NCI-H1436 (cell line): ENCODE measurements around the gene YWHAB.
"Not testable (repeated sequence)": the region's sequence is repeated elsewhere in the genome, so short reads cannot be mapped to it uniquely, and the experiment has no call there.

Source experiments
- DNase-seq: peaks from one replicate; lab custom pipeline; 2025; lab: John Stamatoyannopoulos, UW

Gene YWHAB

GRCh38 chr20:44869471-44869870 is 16.0 kb upstream of the YWHAB start:
- no peak for DNase-seq

- not testable (repeated sequence) for DNase-seq
These were observed 3.1 kb upstream of the YWHAB start for GRCh38 chr20:44882360-44882759.

DNA sequence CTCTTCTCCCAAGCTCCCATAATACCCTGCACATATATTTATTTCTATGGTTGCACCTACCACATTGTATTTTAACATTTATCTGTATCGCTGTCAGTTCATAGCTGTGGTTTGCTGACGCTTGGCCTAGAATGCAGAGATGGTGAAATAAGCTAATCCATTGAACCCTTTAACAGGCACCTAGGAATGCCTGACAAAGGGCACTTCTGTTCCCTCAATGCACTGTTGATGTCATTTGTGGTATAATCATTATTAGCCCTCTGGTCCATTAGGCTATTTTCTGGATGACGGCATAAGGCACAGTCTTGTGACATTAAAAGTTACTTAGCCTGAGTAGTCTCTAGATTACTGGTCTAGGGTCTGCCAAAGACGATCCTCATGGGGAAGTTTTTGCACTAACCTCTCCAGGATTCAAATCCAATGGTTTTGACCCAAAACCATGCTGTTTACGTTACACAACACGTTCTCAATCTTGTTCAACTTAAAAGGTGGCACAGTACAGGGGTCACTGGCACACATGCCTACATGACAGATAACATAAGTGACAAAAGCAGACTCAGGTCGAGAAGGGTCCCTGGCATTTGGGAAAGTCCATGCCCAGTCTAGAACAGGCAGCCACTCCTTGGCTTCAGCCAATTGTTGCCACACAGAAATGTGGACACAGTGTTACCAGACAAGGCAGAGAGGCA is 2.1 kb upstream of the YWHAB start:
- DNase-seq, result no peak

DNA sequence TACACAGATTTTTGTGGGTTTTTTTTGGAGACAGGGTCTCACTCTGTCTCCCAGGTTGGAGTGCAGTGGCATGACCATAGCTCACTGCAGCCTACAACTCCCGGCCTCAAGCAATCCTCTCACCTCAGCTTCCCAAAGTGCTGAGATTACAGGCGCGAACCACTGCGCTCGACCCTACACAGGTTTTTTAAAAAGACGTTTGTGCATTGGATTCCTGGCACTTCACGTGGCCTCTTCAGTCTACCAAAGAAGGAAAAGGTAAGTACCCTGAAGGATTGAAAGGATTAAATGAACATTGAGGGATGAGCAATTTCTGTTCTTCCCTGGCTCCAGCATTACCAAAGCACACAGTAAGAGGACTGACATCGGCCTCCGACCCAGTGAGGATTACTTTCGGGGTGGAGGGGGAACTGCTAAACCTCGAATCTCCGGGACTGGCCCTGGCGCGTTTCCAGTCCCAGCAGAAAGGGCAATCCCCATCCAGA is 556 bp upstream of the YWHAB start:
- DNase-seq, result no peak

GRCh38 chr20:44886266-44886651 is 754 bp downstream of the YWHAB start:
- DNase-seq, result no peak

- no peak for DNase-seq
These were observed 1.3 kb downstream of the YWHAB start for GRCh38 chr20:44886828-44887227.

- DNase-seq, result no peak
These were observed 2.0 kb downstream of the YWHAB start for GRCh38 chr20:44887466-44887865.

- DNase-seq, result no peak
These were observed 3.0 kb downstream of the YWHAB start for GRCh38 chr20:44888226-44889103.

GRCh38 chr20:44891826-44892225 is 6.3 kb downstream of the YWHAB start:
- DNase-seq, result no peak

DNA sequence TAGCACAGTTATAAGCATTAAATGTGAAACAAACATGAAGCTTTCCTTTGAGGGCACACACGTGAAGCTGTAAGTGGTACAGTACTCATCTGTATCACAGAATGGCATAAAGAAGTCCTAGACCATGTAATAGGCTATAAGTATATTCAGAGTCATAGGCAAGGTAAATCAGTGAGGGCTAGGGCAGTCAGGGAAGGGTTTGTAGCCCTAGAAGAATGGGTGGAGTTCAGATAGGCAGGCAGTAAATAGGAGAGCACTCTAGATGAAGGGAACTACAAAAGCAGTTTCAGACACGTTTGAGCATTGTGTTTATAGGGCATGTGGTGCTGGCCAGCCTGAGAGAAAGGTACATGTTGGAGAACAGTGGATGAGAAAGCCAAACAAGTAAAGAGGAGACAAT is 9.5 kb downstream of the YWHAB start:
- no peak for DNase-seq

GRCh38 chr20:44896583-44896982 is 11.1 kb downstream of the YWHAB start:
- no peak for DNase-seq

GRCh38 chr20:44897133-44897532 is 11.6 kb downstream of the YWHAB start:
- DNase-seq, result no peak

- no peak for DNase-seq
These were observed 14.8 kb downstream of the YWHAB start for GRCh38 chr20:44900231-44900854.

DNA sequence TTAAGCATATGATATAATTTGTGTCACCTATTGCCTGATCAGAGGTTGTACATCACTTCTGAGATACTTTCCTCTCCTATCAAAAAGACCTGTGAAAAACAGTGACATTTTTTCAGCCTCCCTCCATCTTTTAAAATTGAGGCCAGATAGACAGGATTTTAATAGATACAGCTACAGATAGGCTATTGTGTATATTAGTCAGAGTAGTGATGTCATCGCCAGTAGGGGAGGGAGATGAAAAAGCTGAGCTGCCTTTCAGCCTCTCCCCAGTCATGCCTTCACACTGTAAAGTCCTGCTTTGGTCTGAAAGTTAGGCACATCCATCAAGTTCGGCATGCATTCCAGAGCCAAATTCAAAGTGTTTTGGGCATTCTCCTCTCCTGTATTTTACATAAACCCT is 16.5 kb downstream of the YWHAB start:
- DNase-seq, result no peak

- no peak for DNase-seq
These were observed 18.9 kb downstream of the YWHAB start for GRCh38 chr20:44904377-44904776.

- DNase-seq, result no peak
These were observed 23.7 kb downstream of the YWHAB start for GRCh38 chr20:44908987-44909871.

DNA sequence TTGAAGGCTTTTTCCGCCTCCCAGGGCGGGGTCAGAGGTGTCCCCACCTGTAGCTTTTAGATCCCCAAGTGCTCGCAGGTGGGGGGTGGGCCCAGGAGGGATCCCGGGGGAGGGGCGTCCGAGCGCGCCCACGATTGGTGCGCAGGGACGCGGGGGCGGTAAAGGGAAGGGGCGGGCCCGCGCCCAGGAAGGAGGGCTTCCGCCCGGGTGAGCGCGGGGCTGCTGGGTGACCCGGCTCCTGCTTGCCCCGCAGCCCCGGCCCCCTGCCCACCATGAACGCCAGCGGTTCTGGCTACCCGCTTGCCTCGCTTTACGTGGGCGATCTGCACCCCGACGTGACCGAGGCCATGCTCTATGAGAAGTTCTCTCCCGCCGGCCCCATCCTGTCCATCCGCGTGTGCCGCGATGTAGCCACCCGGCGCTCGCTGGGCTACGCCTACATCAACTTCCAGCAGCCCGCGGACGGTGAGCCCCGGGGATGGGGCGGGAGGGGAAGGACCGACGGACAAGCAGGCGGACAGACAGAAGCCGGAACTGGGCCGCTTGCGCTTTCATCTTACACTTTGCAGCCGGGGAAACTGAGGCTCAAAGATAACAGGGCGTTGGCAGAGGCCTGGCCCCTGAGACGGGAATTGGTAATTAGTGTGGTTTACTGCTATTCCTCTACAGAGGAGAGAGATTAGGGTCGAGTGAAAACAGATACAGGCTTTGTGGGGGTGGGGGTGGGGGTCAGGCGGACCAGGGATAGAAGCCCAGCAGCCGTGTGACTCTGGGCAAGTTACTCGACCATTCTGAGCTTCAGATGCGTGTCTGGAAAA is 24.6 kb downstream of the YWHAB start, which contains the start of gene PABPC1L:
Gene PABPC1L, plus strand, starts transcription at position 189 of the 818 bp plus-strand sequence. Its CDS starts 84 bp downstream, at position 273.
- DNase-seq, result peak; percentile 80

DNA sequence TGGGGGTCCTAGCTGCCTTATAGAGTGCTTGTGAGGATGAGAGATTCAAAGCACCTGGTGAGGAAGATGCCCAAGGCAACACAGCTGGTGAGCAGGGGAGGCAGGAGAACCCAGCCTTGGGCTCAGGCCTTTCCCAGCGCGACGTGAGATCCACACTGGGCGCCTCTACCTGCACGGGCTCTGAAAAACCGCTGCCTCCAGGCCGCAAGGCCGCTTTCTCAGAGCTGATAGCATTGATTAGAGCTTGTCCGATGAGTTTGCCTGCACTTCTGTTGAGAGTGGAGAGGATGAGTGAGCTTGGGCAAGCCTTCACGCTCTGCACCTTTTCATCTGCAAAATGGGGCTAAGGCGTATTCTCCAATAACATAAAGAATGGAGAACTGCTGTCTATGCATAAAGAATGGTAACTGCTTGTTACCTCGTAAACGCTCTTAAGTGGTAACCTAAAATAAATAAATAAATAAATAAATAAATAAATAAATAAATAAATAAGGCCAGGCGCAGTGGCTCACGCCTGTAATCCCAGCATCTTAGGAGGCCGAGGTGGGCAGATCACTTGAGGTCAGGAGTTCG is 25.3 kb downstream of the YWHAB start:
- DNase-seq, result no peak

GRCh38 chr20:44911264-44911921 is 25.9 kb downstream of the YWHAB start:
- DNase-seq, result no peak

DNA sequence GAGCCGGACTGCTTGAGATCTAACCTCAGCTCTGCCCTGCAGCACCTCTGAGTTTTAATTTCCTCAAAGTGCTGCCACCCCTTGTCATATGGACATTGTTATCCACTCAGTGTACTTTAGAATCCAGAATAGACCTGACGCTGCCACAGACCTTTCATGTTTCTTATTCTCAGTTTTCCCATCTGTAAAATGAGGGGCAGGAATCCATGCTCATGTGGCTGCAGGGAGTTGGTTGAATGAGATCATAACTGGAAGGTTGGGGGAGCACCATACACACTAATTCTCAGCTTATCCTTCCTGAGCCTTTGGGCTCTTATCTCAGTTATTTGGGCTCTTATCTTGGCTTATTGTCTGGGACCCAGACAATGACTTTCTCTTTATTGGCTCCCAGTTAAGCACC is 26.7 kb downstream of the YWHAB start:
- no peak for DNase-seq
